GM23338 (cell line): ENCODE data around the gene RHBDF2. TPM values are rescaled to one million over a fixed set of nuclear protein-coding genes. Genes with fewer than 3 reads are reported as not detected.

Experiments
- ATAC-seq: fragments of 200-7000 bp; cut with Tn5 transposase; 3 replicates; pipeline ENCODE4 v1.9.1; 2020
- DNase-seq: peaks from one replicate; pipeline ENCODE4 v3.0.0-alpha.2; 2015; ENCODE audit warnings: low spot score
- H2AFZ ChIP-seq: fragments of 200-600 bp; sonication (generic); 2 replicates; pipeline ENCODE4 v1.8.0; 2016; ENCODE audit warnings: antibody characterized with exemption, mild to moderate bottlenecking, moderate library complexity
- H3F3A ChIP-seq: fragments of 200-600 bp; sonication (generic); replicated peaks from 2 replicates; pipeline ENCODE4 v1.8.0; 2017; ENCODE audit warnings: antibody characterized with exemption, mixed run types, low read depth
- H3K27ac ChIP-seq: fragments of 200-600 bp; sonication (generic); 2 replicates; pipeline ENCODE4 v1.6.1; 2016; ENCODE audit warnings: low read depth
- H3K27me3 ChIP-seq: fragments of 200-600 bp; sonication (generic); 2 replicates; pipeline ENCODE4 v1.8.0; 2016; ENCODE audit warnings: mild to moderate bottlenecking, mixed run types, moderate library complexity; ENCODE audit not compliant: insufficient read depth
- H3K36me3 ChIP-seq: fragments of 200-600 bp; sonication (generic); 2 replicates; pipeline ENCODE4 v1.8.0; 2016; ENCODE audit warnings: mild to moderate bottlenecking; ENCODE audit not compliant: insufficient read depth
- H3K4me1 ChIP-seq: fragments of 200-600 bp; sonication (generic); 2 replicates; pipeline ENCODE4 v1.8.0; 2016; ENCODE audit warnings: mild to moderate bottlenecking, moderate library complexity; ENCODE audit not compliant: insufficient read depth
- H3K4me2 ChIP-seq: fragments of 200-600 bp; sonication (generic); 2 replicates; pipeline ENCODE4 v1.7.1; 2017; ENCODE audit warnings: mixed run types
- H3K4me3 ChIP-seq: fragments of 200-600 bp; sonication (generic); 2 replicates; pipeline ENCODE4 v1.6.1; 2016; ENCODE audit warnings: mixed run types
- H3K79me2 ChIP-seq: fragments of 200-600 bp; sonication (generic); replicated peaks from 2 replicates; pipeline ENCODE4 v1.8.0; 2017; ENCODE audit warnings: mild to moderate bottlenecking; ENCODE audit not compliant: insufficient read depth
- H3K9me2 ChIP-seq: fragments of 200-600 bp; sonication (generic); 2 replicates; pipeline ENCODE4 v1.8.0; 2017; ENCODE audit not compliant: insufficient read depth
- H4K20me1 ChIP-seq: fragments of 200-600 bp; sonication (generic); replicated peaks from 2 replicates; pipeline ENCODE4 v1.8.0; 2017; ENCODE audit warnings: mild to moderate bottlenecking; ENCODE audit not compliant: insufficient read depth
- H3K27ac Mint-ChIP-seq: 2 replicates; pipeline ENCODE4 v1.8.0; 2020; ENCODE audit warnings: inconsistent platforms, mild to moderate bottlenecking, moderate library complexity, mixed read lengths
- H3K27me3 Mint-ChIP-seq: 3 replicates; pipeline ENCODE4 v1.8.0; 2022; ENCODE audit warnings: low read depth, mild to moderate bottlenecking, moderate library complexity, mixed read lengths, inconsistent platforms; ENCODE audit not compliant: insufficient read depth, poor library complexity
- H3K36me3 Mint-ChIP-seq: 3 replicates; pipeline ENCODE4 v1.8.0; 2021; ENCODE audit warnings: low read depth, mild to moderate bottlenecking, inconsistent platforms, moderate library complexity, mixed read lengths
- H3K4me1 Mint-ChIP-seq: 3 replicates; pipeline ENCODE4 v1.8.0; 2020; ENCODE audit warnings: mild to moderate bottlenecking, inconsistent platforms, mixed read lengths
- H3K4me3 Mint-ChIP-seq: 3 replicates; pipeline ENCODE4 v1.8.0; 2021; ENCODE audit warnings: moderate library complexity, mild to moderate bottlenecking, inconsistent platforms, mixed read lengths
- H3K9me3 Mint-ChIP-seq: 3 replicates; pipeline ENCODE4 v1.8.0; 2020; ENCODE audit warnings: moderate library complexity, mild to moderate bottlenecking, inconsistent platforms, mixed read lengths
- CREB1 ChIP-seq: fragments of 250-450 bp; sonication (Bioruptor Pico); IDR thresholded peaks from 2 replicates; pipeline ENCODE4 v1.5.0; 2020; ENCODE audit warnings: low read depth, mild to moderate bottlenecking, moderate library complexity
- EZH2 ChIP-seq: fragments of 200-600 bp; sonication (generic); IDR thresholded peaks from one replicate; pipeline ENCODE4 v1.8.0; 2017; ENCODE audit warnings: antibody characterized with exemption, mild to moderate bottlenecking, low read depth; ENCODE audit not compliant: unreplicated experiment
- JUNB ChIP-seq: IDR thresholded peaks from one replicate; pipeline ENCODE4 v1.6.1; 2016; ENCODE audit warnings: antibody characterized with exemption; ENCODE audit not compliant: unreplicated experiment
- NANOG ChIP-seq: IDR thresholded peaks from 2 replicates; pipeline ENCODE4 v1.6.1; 2016; ENCODE audit warnings: antibody characterized with exemption, borderline replicate concordance
- POLR2AphosphoS5 ChIP-seq: IDR thresholded peaks from 2 replicates; pipeline ENCODE4 v1.6.1; 2016; ENCODE audit warnings: antibody characterized with exemption, low read depth
- STAT1 ChIP-seq: IDR thresholded peaks from one replicate; pipeline ENCODE4 v1.6.1; 2016; ENCODE audit warnings: antibody characterized with exemption; ENCODE audit not compliant: unreplicated experiment
- ZNF114 ChIP-seq: fragments of 250-450 bp; sonication (Bioruptor Pico); IDR thresholded peaks from 2 replicates; pipeline ENCODE4 v1.5.0; 2020; ENCODE audit warnings: mild to moderate bottlenecking, moderate library complexity
- ZNF331 ChIP-seq: fragments of 250-450 bp; sonication (Bioruptor Pico); IDR thresholded peaks from 2 replicates; pipeline ENCODE4 v1.5.0; 2020; ENCODE audit warnings: low read depth, mild to moderate bottlenecking, moderate library complexity
- polyA plus RNA-seq: library from polyadenylated mRNA; unstranded; fragments of >200 nt; fragmentation: Nextera tagmentation; extraction: Ambion mirVana; gene quantifications from 2 replicates; pipeline ENCODE4 v1.2.1, GENCODE V29; 2016
- total RNA-seq: library from RNA; depleted of rRNA; stranded (reverse); fragments of >200 nt; shearing (Covaris generic); gene quantifications from 2 replicates; pipeline ENCODE4 v1.2.3, GENCODE V29; 2014
- TF ChIP-seq, protein P1 (sequence below), 2 experiments: fragments of 200-600 bp in 1 of 2; sonication (generic) in 1 of 2; conservative IDR thresholded peaks; 2 replicates each; pipeline versions ENCODE4 v1.5.1 to v1.6.1; 2016 to 2017; ENCODE audit warnings: antibody characterized with exemption in 2 of 2, low read depth in 2 of 2, mild to moderate bottlenecking in 2 of 2, moderate library complexity in 1 of 2
- TF ChIP-seq, protein P2 (sequence below): IDR thresholded peaks from one replicate; pipeline ENCODE4 v1.6.1; 2018; ENCODE audit warnings: antibody characterized with exemption; ENCODE audit not compliant: unreplicated experiment

RHBDF2 gene
- total and polyA plus RNA-seq, 2 experiments from 2014 or later: 9.4 to 29.5 TPM

DNA sequence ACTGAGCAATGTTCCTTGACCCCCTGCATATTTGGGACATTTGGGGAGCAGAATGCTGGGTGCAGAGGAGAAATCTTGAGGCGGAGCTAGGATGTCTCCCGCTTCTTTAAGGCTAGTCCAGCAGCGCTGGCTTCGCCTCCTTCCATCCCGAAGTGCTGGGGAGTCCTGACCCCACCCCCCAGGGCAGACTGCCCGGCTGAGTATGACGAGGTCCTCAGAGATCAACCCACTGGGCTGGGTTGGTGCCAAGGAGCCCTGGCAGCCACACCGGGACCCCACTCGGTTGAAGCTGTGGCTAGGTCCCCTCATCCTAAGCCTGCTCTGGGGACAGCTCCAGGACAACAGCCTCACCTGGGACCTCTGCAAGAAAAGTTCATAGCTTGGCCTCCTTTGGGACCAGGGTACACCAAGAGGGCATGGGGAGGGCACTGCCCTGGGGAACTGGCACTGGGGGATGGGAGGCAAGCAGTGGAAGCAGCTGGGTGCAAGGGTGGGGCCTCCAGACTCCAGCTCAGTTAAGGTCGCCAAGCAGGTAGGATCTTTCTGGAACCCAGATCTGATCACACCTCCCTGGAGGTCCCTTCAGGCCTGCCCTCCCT lies 11.0 kb downstream of the RHBDF2 start:
- Histone ChIP-seq H2AFZ (no peak overlapping the region), H3K27me3 (no peaks in the 10 kb centered on the region), H3K36me3 (no peaks in the 10 kb centered on the region), H3F3A (no peaks in the 10 kb centered on the region), H3K4me3 (no peak overlapping the region), H3K27ac (no peak overlapping the region), H3K79me2 (no peaks in the 10 kb centered on the region), H3K4me1 (peaks cover 10% of the 10 kb centered on the region), H4K20me1 (peaks cover 12% of the 10 kb centered on the region), H3K9me2 (no peaks in the 10 kb centered on the region), H3K4me2 (no peak overlapping the region)
- TF ChIP-seq EZH2 (no peak), CREB1 (no peak), ZNF114 (CRISPR knock-in tag) (no peak), POLR2AphosphoS5 (no peak), NANOG (no peak), JUNB (no peak), STAT1 (no peak)
- TF ChIP-seq, protein P1, sequence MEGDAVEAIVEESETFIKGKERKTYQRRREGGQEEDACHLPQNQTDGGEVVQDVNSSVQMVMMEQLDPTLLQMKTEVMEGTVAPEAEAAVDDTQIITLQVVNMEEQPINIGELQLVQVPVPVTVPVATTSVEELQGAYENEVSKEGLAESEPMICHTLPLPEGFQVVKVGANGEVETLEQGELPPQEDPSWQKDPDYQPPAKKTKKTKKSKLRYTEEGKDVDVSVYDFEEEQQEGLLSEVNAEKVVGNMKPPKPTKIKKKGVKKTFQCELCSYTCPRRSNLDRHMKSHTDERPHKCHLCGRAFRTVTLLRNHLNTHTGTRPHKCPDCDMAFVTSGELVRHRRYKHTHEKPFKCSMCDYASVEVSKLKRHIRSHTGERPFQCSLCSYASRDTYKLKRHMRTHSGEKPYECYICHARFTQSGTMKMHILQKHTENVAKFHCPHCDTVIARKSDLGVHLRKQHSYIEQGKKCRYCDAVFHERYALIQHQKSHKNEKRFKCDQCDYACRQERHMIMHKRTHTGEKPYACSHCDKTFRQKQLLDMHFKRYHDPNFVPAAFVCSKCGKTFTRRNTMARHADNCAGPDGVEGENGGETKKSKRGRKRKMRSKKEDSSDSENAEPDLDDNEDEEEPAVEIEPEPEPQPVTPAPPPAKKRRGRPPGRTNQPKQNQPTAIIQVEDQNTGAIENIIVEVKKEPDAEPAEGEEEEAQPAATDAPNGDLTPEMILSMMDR (conservative IDR thresholded peaks at IDR 0.05; ENCODE audit: low read depth in 2 of 2): no peak
- TF ChIP-seq, protein P2, sequence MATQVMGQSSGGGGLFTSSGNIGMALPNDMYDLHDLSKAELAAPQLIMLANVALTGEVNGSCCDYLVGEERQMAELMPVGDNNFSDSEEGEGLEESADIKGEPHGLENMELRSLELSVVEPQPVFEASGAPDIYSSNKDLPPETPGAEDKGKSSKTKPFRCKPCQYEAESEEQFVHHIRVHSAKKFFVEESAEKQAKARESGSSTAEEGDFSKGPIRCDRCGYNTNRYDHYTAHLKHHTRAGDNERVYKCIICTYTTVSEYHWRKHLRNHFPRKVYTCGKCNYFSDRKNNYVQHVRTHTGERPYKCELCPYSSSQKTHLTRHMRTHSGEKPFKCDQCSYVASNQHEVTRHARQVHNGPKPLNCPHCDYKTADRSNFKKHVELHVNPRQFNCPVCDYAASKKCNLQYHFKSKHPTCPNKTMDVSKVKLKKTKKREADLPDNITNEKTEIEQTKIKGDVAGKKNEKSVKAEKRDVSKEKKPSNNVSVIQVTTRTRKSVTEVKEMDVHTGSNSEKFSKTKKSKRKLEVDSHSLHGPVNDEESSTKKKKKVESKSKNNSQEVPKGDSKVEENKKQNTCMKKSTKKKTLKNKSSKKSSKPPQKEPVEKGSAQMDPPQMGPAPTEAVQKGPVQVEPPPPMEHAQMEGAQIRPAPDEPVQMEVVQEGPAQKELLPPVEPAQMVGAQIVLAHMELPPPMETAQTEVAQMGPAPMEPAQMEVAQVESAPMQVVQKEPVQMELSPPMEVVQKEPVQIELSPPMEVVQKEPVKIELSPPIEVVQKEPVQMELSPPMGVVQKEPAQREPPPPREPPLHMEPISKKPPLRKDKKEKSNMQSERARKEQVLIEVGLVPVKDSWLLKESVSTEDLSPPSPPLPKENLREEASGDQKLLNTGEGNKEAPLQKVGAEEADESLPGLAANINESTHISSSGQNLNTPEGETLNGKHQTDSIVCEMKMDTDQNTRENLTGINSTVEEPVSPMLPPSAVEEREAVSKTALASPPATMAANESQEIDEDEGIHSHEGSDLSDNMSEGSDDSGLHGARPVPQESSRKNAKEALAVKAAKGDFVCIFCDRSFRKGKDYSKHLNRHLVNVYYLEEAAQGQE: no peak
- ATAC-seq (no peak), DNase-seq (no peak)
- Mint-ChIP-seq H3K9me3 (no peaks in the 10 kb centered on the region), H3K4me1 (peaks cover 16% of the 10 kb centered on the region), H3K36me3 (no peaks in the 10 kb centered on the region), H3K4me3 (no peak overlapping the region), H3K27ac (no peak overlapping the region), H3K27me3 (peaks cover 15% of the 10 kb centered on the region)

DNA sequence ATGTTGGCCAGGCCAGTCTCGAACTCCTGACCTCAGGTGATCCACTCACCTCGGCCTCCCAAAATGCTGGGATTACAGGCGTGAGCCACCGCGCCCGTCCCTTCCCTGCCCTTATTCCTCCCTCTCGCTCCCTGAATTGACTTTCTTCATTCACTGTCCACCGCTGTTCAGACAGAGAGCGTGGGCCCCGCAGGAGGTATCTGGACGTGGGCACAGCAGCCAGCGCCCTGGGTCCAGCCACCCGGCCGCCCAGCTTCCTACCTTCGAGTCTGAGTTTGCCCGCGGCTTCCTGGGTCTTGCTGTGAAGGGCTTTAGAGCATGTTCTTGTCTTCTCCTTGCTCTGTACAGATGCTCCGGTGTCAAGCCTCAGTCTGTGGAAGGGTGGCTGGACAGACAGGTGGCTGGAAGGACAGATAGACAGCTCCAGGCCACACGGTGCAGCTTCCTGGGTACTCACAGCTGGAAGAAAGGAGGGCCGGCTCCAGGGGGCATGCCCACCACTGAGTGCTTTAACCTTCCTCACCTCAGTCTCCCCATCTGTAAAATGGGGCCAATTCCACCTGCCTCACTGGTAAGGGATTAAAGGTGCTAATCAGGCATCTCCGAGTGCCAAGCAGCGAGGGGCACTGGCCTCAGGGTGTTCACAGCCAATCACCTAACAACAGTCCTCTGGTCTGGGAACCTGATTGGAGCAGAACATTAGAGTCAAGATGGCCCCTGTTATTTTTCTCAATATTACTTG lies 13.6 kb downstream of the RHBDF2 start:
- no peaks in the 10 kb centered on the region for H3K36me3 ChIP-seq
- no peaks in the 10 kb centered on the region for H3K36me3 Mint-ChIP-seq
- no peak overlapping the region for H2AFZ ChIP-seq
- no peaks in the 10 kb centered on the region for H3K27me3 ChIP-seq
- peaks cover 6% of the 10 kb centered on the region for H4K20me1 ChIP-seq
- no peak overlapping the region for H3K4me3 ChIP-seq
- 0 out of 2 replicates have a peak, but pooled peaks cover 2% of the 10 kb centered on the region for H3K4me1 ChIP-seq
- H3K27me3 Mint-ChIP-seq: peaks cover 14% of the 10 kb centered on the region
- no peak overlapping the region for H3K4me2 ChIP-seq
- H3K27ac ChIP-seq: no peak overlapping the region
- H3K79me2 ChIP-seq: no peaks in the 10 kb centered on the region
- H3K4me3 Mint-ChIP-seq: no peak overlapping the region
- H3F3A ChIP-seq: no peaks in the 10 kb centered on the region
- H3K9me2 ChIP-seq: no peaks in the 10 kb centered on the region
- no peak for ATAC-seq
- DNase-seq: no peak
- H3K9me3 Mint-ChIP-seq: no peaks in the 10 kb centered on the region
- peaks cover 9% of the 10 kb centered on the region for H3K4me1 Mint-ChIP-seq
- H3K27ac Mint-ChIP-seq: no peak overlapping the region
- TF ChIP-seq ZNF331 (CRISPR knock-in tag): no peak
